Right ventricle myocardium inferior (tissue), 1 donor: Measurements from ENCODE around the gene SEPTIN2. TPM values are rescaled to one million over a fixed set of nuclear protein-coding genes. Genes with fewer than 3 reads are reported as not detected.
"Not testable (repeated sequence)": the region's sequence is repeated elsewhere in the genome, so short reads cannot be mapped to it uniquely, and the experiment has no call there.

Experiments used
- ATAC-seq: fragments of 200-7000 bp; cut with Tn5 transposase; one replicate; pipeline ENCODE4 v1.9.1; 2020; ENCODE audit warnings: mild to moderate bottlenecking, moderate library complexity
- DNase-seq: peaks from one replicate; pipeline ENCODE4 v3.0.0; 2021; ENCODE audit errors: missing footprints
- intact Hi-C: fragments of 100-400 bp; cut with DNase I; formaldehyde crosslinking; loops from one replicate; pipeline ENCODE4 v1.11.0; 2022
- long read RNA-seq: library from polyadenylated mRNA; unstranded; transcript quantifications from one replicate; pipeline ENCODE4 v2.0.0, GENCODE V29; 2021
- total RNA-seq: library from RNA; stranded (reverse); fragmentation: NEBNext Ultra II Directional; extraction: Animal tissue kit (Norgen Biotek cat#: 25700); gene quantifications from one replicate; pipeline ENCODE4 v1.2.1, GENCODE V29; 2021
- donor health status: DM: no; HTN: yes; CAD: no; lungs with severe emphysema.

The SEPTIN2 gene
- 150 TPM for total RNA-seq
- long read RNA-seq, transcript SEPT2-203 (13 exons, 3,315 nt): major isoform, 58 of 89 reads
- long read RNA-seq, partial matches to known transcripts: 7 of 89 reads
- long read RNA-seq, other reads (novel, unspliced or antisense): 19 of 89 reads

DNA sequence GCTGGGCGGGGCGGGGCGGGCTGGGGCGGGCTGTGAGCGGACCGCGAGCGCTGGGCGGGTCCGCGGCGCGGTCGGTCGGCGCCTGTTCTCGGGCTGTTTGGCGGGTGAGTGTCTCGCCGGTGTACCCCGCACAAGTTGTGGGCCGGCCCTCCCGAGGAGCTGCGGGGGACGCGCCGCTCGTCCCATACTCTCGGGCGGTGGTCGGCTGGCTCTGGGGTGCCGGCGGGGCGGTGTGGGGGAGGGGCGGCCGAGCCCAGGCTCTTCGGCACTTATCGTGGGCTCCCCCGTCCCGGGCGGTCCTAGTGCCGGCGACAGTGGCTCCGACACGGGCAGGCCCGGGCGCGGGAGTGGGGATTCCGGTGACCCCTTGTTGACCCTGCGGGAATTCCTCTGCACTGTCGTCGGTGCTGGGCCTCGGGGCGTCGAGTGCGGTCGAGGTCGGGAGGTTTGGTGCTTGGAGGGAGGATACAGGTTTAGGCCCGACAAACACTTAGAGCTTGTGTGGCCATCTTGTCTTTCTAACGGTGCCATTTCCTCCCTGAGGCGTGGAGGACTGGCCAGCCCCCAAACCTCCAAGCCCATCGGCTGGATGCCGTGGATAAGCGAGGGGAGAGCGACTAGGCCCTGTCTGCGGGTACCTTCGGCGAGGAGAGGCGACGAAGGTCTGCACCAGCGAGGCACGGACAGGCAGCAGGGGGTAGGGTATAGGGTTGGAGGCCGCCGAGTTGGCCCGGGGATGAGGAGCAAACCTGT, at the start of gene SEPTIN2:
Gene SEPTIN2, plus strand, starts transcription at position 47 of the 753 bp plus-strand sequence. CDS start 8,308 bp downstream, outside the sequence.
- ATAC-seq: peak; percentile 51
- peak; percentile 90 for DNase-seq
- intact Hi-C loops: loop anchor here (1.0 to 10.0 kb wide), 4 partner anchors 40 to 191 kb away; partner anchors contain the start of genes FARP2, PPP1R7 and STK25

DNA sequence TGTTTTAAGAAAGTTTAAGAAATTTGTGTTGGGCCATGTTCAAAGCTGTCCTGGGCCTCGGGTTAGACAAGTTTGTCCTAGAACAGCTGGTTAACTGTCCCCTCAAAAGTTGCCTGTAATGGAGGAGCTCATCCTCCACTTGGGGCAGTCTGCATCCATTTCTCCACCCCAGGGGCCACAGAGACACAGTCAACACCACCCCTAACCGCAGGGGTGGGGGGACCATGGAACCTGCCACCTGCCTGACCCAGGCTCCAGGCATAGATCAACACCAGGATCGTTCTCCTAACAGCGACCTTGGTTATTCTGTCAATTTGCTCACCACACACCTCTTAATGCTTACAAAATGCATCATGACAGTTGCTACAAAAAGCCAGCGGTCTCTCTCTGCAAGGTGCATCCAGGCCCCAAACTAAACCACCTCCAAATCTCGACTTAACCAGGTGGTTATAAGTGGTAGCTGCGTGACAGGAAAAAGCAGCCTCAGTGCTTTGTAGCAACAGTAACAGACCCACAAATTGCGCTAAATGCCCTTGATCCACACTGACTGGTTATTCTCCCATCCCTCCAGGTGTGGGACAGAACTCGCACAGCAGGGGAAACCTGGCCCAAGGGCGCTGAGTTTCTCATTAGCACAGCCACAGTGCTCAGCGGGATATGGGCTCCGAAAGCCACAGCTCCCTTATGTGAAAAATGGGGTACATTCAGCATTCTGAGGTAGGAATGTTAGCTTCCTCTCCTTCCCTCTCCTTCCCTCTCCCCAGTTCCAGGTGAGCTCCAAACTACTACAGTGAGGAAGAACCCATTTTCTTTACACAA, 48.3 kb upstream of the SEPTIN2 start:
- intact Hi-C loops: no loop called here
- no peak for ATAC-seq
- DNase-seq: no peak

DNA sequence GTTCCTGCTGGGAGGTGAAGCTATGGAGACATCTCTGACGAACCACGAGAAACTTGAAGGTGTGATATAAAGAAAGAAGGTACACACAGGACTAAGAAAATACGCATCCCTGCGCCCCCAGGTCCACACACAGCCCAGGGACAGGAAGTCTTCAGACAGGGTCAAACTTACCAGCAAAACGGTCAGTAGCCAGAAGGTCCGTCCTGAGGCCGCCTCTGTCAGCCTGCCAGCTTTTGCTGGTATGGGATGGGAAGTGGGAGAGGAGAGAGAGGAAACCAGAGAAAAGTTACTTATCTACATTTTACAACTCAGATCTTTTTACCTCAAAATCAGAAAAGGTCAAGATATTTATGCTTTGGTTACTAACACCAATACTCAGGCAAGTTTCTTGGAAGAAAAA, 47.4 kb upstream of the SEPTIN2 start:
- ATAC-seq: no peak
- intact Hi-C loops: no loop called here
- DNase-seq: no peak

DNA sequence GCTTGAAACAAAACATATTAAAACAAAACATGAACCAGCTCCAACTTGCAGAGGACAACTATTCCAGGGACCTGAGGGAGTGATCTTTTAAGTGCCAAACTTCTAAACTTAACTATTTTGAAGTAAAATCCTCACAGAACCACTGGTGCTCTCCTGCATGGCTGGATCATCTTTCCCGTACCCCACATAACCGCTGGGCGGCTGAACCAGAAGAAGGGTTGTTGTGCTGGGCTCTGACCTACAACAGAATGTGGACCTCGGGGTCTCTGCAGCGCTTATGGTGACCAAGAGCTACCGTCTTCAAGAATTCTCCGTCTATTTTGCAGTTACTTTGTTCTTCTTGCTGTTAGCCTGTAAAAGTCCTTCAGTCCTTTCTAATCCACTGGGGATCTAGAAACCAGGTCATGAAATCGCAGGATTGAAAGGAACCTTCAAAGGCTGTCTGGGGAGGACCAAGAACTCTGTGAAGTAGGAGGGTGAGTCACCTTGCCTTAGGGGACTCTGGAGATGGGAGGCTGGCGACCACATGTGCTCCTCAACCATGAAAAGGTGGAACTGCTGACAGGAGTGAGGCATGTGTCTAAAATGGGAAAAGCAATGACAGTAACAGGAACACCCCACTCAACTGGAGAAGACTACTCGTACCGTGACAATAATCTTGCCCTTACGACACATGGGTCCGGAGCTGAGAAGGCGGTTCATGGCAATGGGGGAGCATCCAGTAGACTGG, 46.8 kb upstream of the SEPTIN2 start:
- DNase-seq (no peak), ATAC-seq (no peak)
- intact Hi-C loops: no loop called here

GRCh38 chr2:241269707-241270520, 45.8 kb upstream of the SEPTIN2 start:
- ATAC-seq (no peak), DNase-seq (no peak)
- intact Hi-C loops: no loop called here

GRCh38 chr2:241270531-241270930, 45.2 kb upstream of the SEPTIN2 start:
- DNase-seq (no peak), ATAC-seq (no peak)
- intact Hi-C loops: no loop called here

- intact Hi-C loops: loop anchor here (1.0 kb wide), 1 partner anchor 43 kb away; the partner anchor contains the start of genes HDLBP and SEPTIN2
- DNase-seq (peak; percentile 94), ATAC-seq (peak; percentile 85)
These were observed 43.9 kb upstream of the SEPTIN2 start for GRCh38 chr2:241271706-241272302.

DNA sequence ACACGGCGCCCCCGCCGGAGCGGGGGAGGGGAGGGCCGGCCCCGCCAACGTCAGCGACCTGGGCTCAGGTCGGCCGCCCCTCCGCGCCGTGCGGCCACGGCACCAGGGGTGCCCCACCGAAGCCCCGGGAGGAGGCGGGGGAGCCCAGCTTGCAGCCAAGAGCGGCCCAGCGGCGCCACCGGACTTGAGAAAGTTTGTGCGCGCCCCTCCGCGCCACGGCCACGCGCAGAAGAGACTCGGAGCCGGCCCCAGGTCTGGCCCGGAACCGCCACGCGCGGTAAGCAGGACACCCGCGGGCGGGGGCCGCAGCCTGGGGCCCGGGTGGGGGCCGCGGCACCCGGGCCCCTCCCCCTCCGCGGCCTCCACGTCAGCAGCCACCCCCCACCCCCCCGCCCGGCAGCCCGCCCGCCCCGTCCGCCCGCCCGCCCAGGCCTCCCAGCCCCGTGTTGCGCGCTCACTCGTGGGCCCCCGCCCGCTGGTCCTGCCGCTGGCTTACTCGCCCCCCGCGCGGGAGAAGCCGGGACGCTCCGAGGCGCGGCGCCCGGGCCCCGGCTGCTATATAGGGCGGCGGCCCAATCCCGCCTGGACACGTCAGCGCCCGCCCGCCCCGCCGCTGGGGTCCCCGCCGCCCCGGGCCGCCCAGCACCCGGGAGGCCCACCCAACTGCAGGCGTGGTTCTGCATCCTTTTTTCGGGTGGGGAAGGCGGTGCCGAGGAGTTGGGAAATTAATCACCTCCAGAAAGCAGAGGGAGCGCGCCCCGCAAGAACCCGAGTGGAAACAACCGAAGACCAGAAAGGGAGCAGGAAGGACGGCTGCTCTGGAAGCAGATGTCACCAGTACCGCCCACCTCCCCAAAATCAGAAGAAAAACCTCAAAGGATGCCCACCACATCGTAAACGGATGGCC, 43.2 kb upstream of the SEPTIN2 start:
- ATAC-seq: peak; percentile 90
- intact Hi-C loops: loop anchor here (1.0 kb wide), 1 partner anchor 43 kb away; the partner anchor contains the start of genes HDLBP and SEPTIN2

GRCh38 chr2:241273210-241274020, 42.3 kb upstream of the SEPTIN2 start:
- intact Hi-C loops: no loop called here
- no peak for DNase-seq
- no peak for ATAC-seq

More for the DNA sequence above, 43.2 kb upstream of the SEPTIN2 start:
- DNase-seq: peak; percentile 89

- no peak for ATAC-seq
- no peak for DNase-seq
- intact Hi-C loops: no loop called here
These were observed 41.6 kb upstream of the SEPTIN2 start for GRCh38 chr2:241274127-241274526.

GRCh38 chr2:241275504-241275903, 40.2 kb upstream of the SEPTIN2 start:
- ATAC-seq (no peak), DNase-seq (no peak)
- intact Hi-C loops: no loop called here

- ATAC-seq: no peak
- intact Hi-C loops: no loop called here
- no peak for DNase-seq
These were observed 39.8 kb upstream of the SEPTIN2 start for GRCh38 chr2:241275910-241276309.

GRCh38 chr2:241278306-241278705, 37.4 kb upstream of the SEPTIN2 start:
- intact Hi-C loops, DNase-seq, ATAC-seq: not testable (repeated sequence)

DNA sequence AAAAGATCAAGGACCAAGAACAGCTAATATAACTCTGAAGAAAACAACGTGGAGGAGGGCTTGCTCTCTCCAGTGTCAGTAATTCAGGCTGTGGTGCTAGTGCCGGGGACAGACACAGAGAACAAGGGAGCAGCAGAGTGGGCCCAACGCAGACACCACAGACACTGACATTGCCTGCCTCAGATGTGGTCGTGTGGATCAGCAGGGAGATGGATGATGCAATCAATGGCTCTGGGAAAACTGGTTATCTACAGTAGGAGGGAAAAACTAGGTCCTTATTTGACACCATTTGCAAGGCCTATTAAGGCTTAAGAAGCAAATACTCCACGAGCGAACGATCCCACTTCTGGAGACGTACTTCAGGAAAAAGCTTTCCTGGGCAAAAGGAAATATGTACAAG, 36.3 kb upstream of the SEPTIN2 start:
- DNase-seq: no peak
- ATAC-seq: no peak
- intact Hi-C loops: no loop called here

DNA sequence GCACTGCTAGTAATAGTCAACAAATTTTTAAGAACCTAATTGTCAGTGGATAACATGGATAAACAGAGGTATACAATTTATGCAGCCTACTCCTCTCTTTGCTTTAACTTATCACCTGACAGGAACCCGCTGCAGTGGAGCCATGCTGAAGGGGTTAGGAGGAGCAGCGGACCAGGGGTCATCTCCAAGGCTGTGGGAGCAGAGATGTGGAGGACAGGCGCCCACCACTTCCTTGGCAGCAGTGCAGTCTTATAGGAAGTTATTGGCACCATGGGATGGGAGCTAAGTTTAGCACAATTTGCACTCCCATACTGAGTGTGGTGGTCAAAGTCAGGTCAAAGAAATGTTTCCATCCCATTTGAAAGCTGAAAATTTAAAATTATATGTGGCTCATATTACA, 35.9 kb upstream of the SEPTIN2 start:
- ATAC-seq (no peak), DNase-seq (no peak)
- intact Hi-C loops: no loop called here

GRCh38 chr2:241280291-241280690, 35.4 kb upstream of the SEPTIN2 start:
- intact Hi-C loops: no loop called here
- no peak for DNase-seq
- ATAC-seq: no peak
